K562 (cell line): Measurements from ENCODE around the gene RAB40B. TPM values are rescaled to one million over a fixed set of nuclear protein-coding genes. Genes with fewer than 3 reads are reported as not detected.

Source experiments
- ATF7 ChIP-seq: fragments of 450-650 bp; IDR thresholded peaks from 2 replicates; pipeline ENCODE4 v1.7.1; 2014; ENCODE audit warnings: mild to moderate bottlenecking, moderate library complexity
- BDP1 ChIP-seq: IDR thresholded peaks from 3 replicates; pipeline ENCODE4 v1.6.1; 2011; ENCODE audit not compliant: insufficient read length, insufficient read depth
- CTBP1 ChIP-seq: fragments of 450-650 bp; IDR thresholded peaks from 2 replicates; pipeline ENCODE4 v1.6.1; 2016; ENCODE audit warnings: borderline replicate concordance
- GATA2 ChIP-seq: sonication (generic); formaldehyde crosslinking; IDR thresholded peaks from 2 replicates; pipeline ENCODE4 v1.4.0; 2020; ENCODE audit warnings: mild to moderate bottlenecking, missing genetic modification reagents
- GATAD2A ChIP-seq: fragments of 450-650 bp; IDR thresholded peaks from 2 replicates; pipeline ENCODE4 v1.6.1; 2017
- POLR2A ChIP-seq: fragments of 450-650 bp; conservative IDR thresholded peaks from 2 replicates; pipeline ENCODE4 v1.6.1; 2016
- RB1 ChIP-seq: fragments of 450-650 bp; IDR thresholded peaks from 2 replicates; pipeline ENCODE4 v1.6.1; 2017; ENCODE audit warnings: low read depth, mild to moderate bottlenecking
- RERE ChIP-seq: sonication (generic); formaldehyde crosslinking; IDR thresholded peaks from 2 replicates; pipeline ENCODE4 v1.8.0; 2023; ENCODE audit warnings: missing genetic modification reagents, mild to moderate bottlenecking, borderline replicate concordance
- REST ChIP-seq, 2 experiments: fragments of 450-650 bp; formaldehyde crosslinking in 1 of 2; IDR thresholded peaks; 2 replicates each; pipeline versions ENCODE4 v1.4.0 to v1.6.1; 2014 to 2020; ENCODE audit warnings: mild to moderate bottlenecking in 2 of 2, borderline replicate concordance in 1 of 2, low read depth in 1 of 2
- ZBTB7A ChIP-seq: IDR thresholded peaks from 2 replicates; pipeline ENCODE4 v1.6.1; 2011; ENCODE audit warnings: low read depth, mild to moderate bottlenecking, low read length, moderate library complexity, borderline replicate concordance; ENCODE audit not compliant: control insufficient read depth
- ZBTB9 ChIP-seq: fragments of 450-650 bp; formaldehyde crosslinking; IDR thresholded peaks from 2 replicates; pipeline ENCODE4 v1.4.0; 2020; ENCODE audit warnings: mild to moderate bottlenecking, moderate library complexity
- ZNF507 ChIP-seq: conservative IDR thresholded peaks from 2 replicates; pipeline ENCODE4 v1.6.1; 2017; ENCODE audit warnings: missing genetic modification characterization, missing compliant biosample characterization
- polyA plus RNA-seq, 8 experiments: library from polyadenylated mRNA; depleted of rRNA in 4 of 8; stranded (reverse) in 5 of 8; unstranded in 3 of 8; fragments of >200 nt; fragmentation: Nextera tagmentation in 2 of 8; fragmentation: Illumina TruSeq in 1 of 8; extraction: Ambion mirVana in 2 of 8; extraction: Trizol in 1 of 8; gene quantifications; 2 replicates each; pipeline versions ENCODE4 v1.2.1 to v1.2.3, GENCODE V29; 2011 to 2014; ENCODE audit warnings: inconsistent platforms in 1 of 8, missing spikeins in 1 of 8
- total RNA-seq, 7 experiments: library from RNA; depleted of rRNA in 6 of 7; stranded (reverse); fragments of >200 nt in 6 of 7; fragmentation: Illumina TruSeq in 2 of 7; extraction: Trizol in 2 of 7; gene quantifications; 2 replicates each; pipeline versions ENCODE4 v1.2.1 to v1.2.3, GENCODE V29; 2011 to 2021; ENCODE audit warnings: low replicate concordance in 1 of 7

RAB40B gene
- total and polyA plus RNA-seq, 9 of the 15 experiments (the other 6 are each of a cell fraction or from before 2014, with no cell fraction given): 0.13 to 4.6 (median 1.4) TPM

GRCh38 chr17:82734987-82735866, 36.7 kb upstream of the RAB40B start, which contains the start of gene FN3K (continued):
- TF ChIP-seq ZBTB9 (CRISPR knock-in tag) (0 out of 2 replicates have a peak, but pooled peaks have one; percentile 37), GATAD2A (0 out of 2 replicates have a peak, but pooled peaks have one; percentile 20), POLR2A (peak; percentile 75), ZNF507 (tag) (no peak), CTBP1 (peak; percentile 78), ATF7 (peak; percentile 73), RERE (peak; percentile 74; the same call in 1 of the 2 replicates), ZBTB7A (peak; percentile 36; the same call in 1 of the 2 replicates), REST (IDR thresholded peaks at IDR 0.05; ENCODE audit: borderline replicate concordance) (no peak), REST (CRISPR knock-in tag; IDR thresholded peaks at IDR 0.05; ENCODE audit: low read depth) (no peak), GATA2 (CRISPR knock-in tag) (no peak), BDP1 (no peak), RB1 (peak; percentile 89)
